Measurements from ENCODE around the gene AKT1.

Gene AKT1

DNA sequence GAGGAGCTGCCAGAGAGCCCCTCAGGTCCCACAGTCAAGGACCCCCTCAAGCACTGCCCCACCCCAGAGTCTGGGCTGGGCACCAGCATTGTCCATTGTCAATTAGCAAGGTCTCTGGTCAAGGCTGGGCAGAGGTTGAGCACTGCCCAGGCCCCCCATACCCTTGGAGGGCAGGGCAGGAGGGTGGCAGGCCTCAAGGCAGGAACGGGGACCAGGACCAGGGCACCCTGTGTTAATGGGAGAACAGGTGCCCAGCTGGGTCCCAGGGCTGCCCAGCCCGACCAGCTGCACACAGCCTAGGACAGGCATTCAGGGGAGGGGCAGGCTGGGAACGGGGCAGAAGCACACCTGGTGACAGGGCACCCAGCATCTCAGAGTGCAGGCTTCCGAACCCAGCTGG is 24.2 kb downstream of the AKT1 start:
- no peak for DNase-seq

DNA sequence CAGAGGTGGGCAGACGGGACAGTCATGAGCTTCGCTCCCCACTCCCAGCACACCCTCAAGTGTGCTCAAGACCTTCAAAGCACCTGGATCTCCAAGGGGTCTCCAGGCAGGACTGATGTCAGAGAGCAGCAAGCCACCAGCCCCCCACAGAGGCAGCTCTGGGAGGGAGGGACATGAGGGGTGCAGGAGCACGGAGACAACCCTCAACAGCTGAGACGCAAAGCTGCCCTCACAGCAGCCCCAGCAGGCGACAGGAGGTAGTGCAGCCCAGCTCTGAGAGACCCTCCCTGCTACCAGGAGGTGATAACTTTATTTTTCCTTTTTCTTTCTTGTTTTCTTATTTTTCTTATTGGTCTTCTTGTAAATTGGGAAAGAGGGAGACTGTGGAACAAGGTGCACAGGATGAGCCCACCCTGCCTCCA is 24.7 kb downstream of the AKT1 start:
- no peak for DNase-seq

DNA sequence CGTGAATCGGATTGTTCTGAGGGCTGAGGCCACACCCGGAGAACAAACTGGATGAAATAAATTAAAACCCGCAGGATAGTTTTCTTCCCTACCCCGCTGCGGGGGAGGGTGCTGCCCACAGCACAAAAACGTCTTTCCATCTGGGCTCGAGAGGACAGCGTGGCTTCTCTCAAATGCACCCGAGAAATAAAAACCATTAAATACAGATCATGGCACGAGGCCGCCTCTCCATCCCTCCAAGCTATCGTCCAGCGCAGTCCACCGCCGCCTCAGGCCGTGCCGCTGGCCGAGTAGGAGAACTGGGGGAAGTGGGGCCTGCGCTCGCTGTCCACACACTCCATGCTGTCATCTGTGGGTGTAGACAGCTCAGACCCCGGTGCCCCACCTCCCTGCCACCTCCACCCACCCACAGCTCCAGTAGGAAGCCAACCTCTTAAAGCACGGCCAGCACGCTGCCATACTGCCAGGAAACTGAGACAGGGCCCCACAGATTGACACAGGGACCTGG is 25.4 kb downstream of the AKT1 start:
- DNase-seq, result no peak

DNA sequence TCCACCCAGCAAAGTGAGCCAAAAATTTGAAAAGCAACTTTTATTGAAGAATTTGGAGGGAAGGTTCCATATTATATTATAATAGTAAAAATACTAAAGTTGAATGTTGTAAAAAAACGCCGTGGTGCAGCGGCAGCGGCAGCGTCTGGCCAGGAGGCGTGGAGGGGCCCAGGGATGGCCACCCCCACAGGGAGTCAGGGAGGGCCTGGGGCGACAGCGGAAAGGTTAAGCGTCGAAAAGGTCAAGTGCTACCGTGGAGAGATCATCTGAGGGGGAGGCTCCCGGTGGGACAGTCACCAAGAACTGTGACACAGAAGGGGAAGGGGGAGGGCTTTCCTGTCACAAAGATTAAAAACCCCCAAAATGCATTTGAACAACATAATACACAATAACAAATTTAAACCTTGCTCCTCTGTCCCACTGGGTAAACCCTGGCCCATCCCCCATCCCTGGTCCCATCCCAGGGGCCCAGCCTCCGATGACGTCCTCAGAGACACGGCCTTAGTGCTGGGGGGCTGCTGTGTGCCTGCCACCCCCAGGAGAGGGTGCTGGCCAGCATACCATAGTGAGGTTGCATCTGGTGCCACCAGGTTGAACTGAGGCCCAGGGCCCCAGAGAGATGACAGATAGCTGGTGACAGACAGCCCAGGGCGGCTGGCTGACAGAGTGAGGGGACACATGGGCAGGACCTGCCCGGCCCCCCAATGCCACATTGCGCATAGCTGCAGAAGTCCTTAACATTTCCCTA is 26.1 kb downstream of the AKT1 start:
- DNase-seq, result no peak

DNA sequence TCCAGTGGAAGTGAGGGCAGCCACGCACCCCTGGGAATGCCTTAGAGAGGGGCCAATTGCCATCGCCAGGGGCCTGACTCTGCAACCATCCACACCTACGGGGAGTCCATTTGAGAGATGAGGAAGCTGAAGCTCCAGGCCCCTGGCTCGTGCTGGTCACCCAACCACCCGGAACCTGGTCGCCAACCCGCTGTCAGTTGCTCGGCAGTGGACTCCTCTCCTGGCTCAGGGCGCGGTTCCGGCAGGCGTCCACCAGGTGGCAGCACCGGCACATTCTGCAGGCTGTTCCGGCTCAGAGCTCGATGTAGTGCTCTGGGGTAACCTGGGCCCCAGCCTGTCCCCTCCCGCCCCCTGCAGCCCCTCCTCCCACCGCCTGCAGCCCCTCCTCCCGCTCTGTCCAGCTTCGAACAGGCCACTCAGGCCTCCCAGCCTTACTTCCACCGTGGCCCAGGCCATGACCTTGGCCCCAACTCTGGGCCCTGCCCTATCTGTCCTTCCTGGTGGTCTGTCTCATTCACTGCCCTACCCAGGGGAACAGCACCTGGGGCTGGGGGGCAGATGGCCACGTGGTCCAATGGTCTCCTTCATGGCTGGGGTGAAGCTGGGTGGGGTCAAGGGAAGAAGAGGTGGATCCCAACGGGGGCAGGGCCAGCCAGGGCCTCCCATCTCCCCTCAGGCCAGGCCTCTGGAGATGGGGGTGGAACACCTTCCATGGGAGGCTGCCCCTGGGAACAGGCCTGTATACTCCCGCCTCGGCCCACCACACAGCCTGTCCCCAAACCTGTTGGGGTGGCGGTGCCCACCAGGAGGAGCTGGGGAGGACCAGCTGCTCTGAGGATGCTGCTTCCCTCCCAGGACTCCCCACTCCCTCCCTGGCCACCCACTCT is 26.9 kb downstream of the AKT1 start:
- DNase-seq, result peak; percentile 87 to 91

DNA sequence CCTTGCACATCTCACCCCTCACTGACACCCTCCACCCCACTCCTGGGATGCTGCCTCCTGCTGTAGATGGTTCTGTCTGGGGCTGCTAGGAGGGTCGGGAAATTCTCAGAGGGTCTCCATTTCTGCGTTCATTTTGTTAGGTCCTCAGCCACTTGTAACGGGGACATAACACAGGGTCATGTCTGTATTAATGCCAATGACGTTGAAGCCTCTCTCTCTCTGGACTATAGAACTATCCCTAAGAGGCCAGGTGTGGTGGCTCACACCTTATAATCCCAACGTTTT is 28.0 kb downstream of the AKT1 start:
- no peak for DNase-seq

DNA sequence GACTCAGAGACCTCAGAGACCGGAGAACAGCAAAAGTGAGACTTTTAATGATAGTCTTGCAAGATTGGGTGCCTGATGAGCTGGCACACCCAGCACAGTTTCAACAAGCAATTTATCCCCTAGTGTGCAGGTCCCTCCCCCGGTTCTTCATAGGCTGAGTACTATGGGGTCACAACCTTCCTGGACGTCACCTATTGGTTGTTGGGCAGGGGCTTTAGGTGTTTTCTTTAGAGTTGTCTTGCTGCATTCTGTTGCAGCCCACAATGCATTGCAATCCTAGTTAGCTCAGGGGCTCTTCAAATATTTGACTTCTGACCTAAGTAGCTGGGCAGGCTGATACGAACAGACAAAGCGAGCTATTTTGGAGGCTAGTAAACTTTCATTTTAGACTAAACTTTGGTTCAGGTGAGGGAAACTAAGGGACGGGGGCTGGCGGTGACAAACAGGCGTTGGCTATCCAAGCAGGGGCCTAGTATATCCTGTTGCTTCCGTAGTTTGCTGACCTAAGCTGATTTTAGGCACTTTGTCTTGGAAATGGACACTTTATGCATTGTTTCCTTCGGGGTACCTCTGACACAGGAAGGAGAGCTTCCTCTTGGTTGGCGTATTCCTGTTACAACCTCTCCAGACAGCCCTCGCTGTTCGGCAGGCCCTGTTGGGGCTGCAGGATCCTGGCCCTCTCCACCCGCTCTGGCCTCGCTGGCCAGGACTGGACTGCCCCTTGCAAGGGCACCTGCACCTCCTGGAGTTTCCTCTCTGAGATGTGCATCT is 28.5 kb downstream of the AKT1 start:
- DNase-seq, result no peak

DNA sequence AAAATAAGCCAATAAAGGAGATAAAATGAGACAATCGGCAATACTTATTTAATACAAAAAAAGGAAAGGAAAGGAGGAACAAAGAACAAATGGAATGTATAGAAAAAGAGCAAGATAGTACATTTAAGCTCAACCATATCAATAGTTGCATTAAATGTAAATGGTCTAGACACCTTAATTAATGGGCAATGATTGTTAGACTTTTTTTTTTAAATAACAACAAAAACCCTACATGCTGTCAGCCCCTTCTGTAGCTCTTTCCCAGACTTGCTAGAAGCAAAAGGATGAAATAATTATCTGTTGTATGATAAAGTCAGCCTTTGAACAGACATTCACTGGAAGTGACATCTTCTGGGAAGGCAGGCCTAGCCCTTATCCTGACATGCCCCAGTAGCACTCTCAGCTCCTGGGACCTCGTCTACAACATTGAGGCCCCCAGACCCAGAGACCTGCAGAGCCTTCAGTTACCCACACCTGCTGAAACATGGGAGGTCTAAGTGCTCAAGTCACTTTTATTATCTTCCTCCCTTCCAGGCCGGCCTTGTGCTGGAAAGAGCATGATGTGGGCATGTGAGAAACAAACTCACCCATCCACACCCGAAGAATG is 29.2 kb downstream of the AKT1 start:
- no peak for DNase-seq

DNA sequence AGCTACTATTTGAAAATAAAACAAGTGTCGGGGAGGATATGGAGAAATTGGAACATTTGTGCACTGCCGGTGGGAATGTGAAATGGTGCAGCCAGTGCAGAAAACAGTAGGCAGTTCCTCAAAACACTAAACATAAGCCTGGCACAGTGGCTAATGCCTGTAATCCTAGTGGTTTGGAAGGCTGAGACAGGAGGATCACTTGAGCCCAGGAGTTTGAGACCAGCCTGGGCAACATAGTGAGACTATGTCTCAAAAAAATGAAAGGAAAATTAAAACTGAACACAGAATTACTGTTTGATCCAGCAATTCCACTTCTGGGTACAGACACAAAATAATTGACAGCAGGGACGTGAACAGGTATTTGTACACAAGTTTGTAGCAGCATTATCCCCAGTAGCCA is 30.0 kb downstream of the AKT1 start:
- DNase-seq, result no peak

DNA sequence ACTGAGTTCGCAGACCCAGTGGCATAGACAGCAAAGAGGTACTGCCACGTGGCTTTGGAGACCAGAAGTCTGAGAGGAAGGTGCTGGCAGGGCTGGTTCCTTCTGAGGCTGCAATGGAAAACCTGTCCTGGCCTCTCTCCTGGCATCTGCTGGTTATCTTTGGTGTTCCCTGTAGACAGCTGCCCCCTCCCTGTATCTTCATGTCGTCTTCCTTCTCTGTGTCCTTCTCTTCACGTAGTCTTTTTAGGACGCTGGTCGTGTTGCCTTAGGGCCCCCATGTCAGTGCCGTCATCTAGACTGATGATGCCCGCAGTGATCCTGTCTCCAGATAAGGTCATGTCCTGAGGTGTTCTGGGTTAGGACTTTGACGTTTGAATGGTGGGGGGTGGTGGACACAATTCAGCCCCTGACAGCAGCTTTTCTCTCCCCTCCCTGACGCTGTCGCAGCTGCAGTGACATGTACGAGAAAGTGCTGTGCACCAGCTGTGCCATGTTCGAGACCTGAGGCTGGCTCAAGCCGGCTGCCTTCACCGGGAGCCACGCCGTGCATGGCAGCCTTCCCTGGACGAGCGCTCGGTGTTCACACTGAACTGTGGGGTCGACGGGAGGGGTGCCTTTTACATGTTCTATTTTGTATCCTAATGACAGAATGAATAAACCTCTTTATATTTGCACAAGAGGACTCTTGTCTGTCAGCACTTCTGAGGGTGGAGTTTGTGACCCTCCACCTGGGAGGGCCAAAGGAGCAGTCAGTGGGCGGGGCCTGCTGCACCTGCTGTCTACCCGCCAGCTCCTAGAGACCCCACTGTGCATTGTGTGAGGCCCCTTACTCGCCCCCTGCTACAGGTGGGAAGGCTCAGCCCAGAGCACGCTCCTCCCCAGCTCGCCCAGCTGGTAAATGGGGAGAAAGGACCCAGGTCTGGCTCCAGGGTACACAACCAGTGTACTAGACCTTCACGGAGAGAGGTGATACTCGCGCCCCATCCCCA is 36.3 kb downstream of the AKT1 start:
- DNase-seq, result no peak

DNA sequence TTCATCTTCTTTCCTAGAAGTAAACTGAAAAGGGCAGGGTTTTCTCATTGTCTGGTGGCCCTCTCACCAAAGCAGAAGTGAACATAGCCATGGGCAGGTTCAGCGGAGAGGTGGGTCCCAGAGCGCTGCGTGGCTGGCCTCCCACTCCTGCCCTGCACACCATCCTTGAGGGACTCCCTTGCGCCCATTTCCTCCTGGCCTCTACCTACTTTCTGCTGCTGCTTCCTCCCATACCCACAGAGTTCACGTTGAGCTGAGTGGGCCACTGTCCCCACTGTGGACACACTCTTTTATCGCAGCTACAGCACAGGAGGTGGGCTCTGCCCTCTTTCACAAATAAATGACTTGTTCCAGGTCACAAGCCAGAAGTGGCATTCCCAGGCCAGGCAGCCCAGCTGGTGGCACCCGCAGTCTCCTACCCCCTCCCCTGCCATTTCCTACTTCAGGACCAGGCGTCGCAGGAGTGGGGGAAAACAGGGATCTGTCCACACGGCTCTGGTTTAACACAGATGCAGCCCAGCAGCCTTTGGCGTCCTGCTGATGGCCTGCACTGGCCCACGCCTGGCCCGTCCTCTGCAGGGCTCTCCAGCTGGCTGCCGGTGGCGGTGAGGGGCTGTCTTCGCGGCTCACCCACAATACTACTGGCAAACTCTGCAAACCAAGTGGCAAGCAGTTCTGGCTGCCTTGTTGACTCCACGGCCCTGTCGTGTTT is 37.7 kb downstream of the AKT1 start:
- no peak for DNase-seq

DNA sequence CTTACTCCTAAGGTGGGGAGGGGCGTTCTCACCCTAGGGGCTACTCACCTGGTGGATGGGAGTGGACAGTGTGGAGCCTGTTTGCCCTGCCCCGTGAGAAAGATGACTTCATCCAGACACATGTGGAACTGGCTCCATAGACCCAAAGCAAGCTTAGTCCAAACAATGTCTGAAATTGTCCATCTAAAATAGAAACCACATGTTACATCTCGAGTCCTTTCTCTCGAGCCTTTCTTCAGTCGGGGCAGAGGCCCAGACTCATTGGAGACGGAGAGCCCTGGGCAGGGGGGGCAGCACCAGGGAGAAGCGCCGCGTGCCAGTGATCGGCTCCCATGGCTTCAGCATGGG is 38.3 kb downstream of the AKT1 start:
- DNase-seq, result no peak

DNA sequence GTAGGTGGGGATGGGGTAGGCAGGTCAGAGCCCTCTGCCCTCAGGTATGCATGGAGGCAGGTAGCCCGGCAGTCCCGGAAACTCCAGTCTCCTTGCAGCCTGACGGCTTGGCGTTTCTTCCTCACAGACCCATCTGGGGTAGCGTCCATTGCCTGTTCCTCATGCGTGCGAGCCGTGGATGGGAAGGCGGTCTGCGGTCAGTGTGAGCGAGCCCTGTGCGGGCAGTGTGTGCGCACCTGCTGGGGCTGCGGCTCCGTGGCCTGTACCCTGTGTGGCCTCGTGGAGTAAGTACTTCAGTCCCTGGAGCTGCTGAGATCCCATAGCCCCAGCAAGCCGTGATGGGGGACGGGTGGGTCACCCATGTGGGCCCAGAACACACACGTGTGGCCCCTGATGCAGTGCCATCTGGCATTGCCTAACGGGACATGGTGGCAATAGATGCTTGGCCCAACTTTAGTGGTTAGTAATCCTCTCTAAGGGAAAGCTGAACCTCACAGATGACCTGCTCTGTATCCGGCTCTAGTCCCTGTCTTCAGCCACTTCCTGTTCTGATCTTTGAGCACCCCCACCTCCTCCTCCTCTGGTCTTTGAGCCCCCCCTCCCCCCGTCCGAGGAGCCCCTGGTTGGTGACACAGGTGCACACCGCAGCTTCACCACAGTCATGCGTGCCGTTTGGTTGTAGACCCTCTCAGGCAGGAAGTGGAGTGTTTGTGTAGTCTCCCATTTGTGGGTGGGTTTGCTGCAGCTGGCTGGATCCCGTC is 38.9 kb downstream of the AKT1 start:
- DNase-seq, result no peak

DNA sequence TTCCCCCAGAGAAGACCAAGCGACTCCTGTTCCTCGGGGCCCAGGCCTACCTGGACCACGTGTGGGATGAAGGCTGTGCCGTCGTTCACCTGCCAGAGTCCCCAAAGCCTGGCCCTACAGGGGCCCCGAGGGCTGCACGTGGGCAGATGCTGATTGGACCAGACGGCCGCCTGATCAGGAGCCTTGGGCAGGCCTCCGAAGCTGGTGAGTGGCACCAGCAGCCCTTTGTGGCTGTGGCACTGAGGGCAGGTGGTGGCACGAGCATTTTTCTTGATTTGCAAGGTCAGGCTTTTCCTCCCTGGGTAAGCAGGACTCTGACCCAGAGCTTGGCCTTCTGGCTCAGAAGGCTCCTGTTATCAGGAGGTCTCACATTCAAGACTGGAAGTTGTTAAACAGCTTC is 39.9 kb downstream of the AKT1 start:
- DNase-seq, result no peak

DNA sequence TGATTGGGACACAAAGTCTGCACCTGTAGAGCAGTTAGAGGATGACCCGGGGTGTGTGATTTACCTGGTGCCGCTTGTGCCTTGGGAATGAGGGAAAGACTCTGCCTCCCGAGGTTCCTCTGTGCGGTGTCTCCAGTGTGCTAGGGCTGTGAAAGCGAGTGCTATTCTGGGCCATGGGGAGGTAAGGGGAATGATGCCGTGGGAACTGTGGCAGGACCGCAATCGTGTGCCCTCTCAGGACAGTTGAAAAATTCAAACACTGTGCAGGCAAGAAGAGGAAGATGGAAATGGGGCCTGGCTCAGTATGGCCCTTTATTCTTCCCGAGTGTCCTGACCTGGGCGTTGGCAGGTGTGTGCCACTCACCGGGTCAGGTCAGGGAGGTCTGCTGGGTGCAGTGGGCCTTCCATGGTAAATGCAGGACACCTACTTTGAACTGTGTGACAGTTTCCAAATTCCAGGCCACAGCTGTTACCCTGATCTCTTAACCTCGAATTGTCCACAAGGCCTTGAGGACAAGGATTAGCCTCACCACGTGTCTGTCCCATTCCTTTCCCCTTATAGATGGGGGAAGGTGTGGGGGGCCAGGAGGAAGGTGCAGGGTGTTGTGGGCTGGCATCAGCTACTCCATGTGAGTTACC is 41.2 kb downstream of the AKT1 start:
- no peak for DNase-seq

DNA sequence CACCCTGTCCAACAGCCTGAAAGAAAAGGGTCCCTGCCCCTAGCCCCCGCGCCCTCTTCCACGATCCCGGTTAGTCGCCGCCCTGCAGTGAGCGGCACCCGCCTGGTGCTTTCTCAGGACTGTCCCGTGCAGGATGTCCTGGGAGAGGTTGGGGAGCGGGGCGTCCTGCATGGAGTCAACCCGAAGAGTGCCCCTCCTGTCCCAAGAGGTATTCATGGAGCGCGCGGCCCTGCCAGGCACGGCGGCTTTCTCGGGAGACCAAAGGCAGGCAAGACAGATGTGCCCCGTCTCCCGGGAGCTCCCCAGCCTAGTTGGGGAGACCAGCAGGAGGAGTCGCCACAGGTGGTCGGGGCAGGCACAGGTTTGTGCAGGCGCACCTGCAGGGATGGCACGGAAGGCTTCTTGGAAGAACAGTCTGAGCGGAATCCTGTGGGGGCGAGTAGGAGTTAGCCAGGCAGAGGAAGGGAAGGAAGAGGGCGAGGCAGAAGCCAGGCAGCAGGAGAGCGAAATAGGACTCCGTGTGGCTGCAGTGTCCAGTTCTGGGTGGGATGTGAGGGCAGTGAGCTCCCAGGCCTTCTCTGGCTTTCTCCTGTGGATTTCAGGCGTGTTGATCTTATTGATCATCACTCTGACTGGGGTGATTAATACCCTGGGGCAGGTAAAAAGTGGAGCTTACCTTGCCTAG is 41.9 kb downstream of the AKT1 start:
- no peak for DNase-seq

DNA sequence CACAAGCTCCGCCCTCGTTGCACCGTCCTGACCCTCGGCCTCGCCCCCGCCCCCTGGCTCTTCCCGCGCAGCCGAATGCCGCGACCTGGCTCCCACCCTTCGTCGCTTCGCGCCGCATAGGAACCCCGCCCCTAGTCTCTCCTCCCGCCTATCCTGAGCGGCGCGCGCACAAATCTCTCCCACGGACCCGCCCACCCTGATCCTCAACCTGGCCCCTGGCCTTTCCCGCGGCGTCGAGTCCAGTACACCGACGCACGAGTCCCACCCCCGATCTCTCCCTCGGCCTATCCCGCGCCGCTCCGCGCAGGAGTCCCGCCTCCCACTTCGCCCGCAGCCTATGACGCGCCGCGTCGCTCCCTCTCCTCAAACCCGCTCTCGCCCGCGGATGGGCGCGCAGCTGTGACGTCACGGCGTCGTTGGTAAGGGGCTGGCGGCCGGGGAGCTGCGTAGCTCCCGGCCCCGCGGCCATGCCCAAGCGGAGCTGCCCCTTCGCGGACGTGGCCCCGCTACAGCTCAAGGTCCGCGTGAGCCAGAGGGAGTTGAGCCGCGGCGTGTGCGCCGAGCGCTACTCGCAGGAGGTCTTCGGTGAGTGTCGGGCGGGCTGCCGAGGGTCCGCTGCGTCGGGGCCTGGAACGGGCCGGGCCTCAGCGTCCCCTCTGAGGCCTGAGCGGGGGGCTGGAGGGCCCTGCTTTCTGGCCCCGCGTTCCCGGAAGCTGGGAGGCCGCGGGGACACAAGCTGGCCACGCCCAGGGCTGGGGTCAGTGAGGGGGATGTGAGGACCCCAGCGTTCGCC is 42.6 kb downstream of the AKT1 start, which contains the start of gene SIVA1:
SIVA1 (plus strand) TSS at position 413 of the 793 bp plus-strand sequence; CDS start at position 468, 55 bp downstream.
- DNase-seq, result peak; percentile 99 to 100

DNA sequence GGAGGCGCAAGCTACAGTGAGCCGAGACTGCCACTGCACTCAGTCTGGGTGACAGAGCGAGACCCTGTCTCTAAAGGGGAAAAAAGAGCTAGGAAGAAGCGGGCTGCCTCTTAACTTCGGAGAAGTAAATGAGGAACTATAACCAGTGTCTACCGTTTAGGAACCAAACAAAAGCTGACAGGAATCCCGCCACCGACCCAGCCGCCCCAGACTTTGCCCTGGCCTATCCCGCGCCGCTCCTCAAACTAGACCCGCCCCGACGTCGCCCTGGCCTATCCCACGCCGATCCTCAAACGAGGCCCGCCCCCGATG is 43.2 kb downstream of the AKT1 start:
- DNase-seq, result no peak
